ENCODE measurements around the gene FOXJ3.

FOXJ3 gene

DNA sequence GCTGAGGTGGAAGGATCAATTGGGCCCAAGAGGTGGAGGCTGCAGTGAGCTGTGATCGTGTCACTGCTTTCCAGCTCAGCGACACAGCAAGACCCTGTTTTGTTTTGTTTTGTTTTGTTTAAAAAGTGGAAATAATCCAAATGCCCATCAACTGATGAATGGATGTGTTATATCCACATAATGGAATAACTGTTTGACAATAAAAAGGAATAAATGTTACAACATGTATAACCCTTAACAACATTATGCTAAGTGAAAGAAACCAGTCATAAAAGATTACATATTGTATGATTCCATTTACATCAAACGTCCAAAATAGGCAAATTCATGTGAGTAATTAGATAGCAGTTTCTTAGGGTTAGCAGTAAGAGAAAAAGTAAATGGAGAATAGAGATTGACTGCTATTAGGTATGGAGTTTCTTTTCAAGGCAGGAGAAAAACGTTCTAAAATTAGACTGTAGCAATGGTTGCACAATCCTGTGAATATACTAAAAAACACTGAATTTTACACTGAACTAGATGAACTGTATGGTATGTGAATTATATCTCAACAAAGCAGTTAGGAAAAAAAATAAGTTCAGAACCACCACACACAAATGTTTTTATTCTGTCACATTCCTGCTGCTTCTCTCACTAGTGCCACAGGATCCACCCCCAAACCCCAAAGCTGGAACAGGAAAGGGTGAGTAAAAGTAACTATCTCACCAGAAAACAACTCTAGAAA, 15.7 kb downstream of the FOXJ3 start:
- DNase-seq (ENCODE audit: low read depth), result no peak
- no peak overlapping the region for H3K4me3 ChIP-seq (ENCODE audit: low read length)
- TF ChIP-seq, protein P1, sequence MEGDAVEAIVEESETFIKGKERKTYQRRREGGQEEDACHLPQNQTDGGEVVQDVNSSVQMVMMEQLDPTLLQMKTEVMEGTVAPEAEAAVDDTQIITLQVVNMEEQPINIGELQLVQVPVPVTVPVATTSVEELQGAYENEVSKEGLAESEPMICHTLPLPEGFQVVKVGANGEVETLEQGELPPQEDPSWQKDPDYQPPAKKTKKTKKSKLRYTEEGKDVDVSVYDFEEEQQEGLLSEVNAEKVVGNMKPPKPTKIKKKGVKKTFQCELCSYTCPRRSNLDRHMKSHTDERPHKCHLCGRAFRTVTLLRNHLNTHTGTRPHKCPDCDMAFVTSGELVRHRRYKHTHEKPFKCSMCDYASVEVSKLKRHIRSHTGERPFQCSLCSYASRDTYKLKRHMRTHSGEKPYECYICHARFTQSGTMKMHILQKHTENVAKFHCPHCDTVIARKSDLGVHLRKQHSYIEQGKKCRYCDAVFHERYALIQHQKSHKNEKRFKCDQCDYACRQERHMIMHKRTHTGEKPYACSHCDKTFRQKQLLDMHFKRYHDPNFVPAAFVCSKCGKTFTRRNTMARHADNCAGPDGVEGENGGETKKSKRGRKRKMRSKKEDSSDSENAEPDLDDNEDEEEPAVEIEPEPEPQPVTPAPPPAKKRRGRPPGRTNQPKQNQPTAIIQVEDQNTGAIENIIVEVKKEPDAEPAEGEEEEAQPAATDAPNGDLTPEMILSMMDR (IDR thresholded peaks at IDR 0.05; ENCODE audit: insufficient read depth, low read depth, low read length, missing control alignments), result no peak

DNA sequence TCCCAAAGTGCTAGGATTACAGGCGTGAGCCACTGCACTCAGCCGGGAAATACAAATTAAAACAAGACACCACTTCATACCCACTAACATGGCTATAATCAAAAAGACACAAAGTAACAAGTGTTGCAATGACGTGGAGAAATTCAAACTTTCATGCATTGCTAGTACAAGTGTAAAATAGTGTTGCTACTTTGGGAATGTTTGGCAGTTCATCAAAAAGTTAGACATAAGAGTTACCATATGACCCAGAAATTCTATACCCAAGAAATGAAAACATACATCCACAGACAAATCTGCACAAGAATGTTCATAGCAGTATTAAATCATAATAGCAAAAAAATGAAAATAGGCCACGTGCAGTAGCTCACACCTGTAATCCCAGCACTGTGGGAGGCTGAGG, 16.4 kb downstream of the FOXJ3 start:
- no peak overlapping the region for H3K4me3 ChIP-seq (ENCODE audit: low read length)
- TF ChIP-seq, protein P1 (IDR thresholded peaks at IDR 0.05; ENCODE audit: insufficient read depth, low read depth, low read length, missing control alignments), result no peak
- DNase-seq (ENCODE audit: low read depth), result no peak

DNA sequence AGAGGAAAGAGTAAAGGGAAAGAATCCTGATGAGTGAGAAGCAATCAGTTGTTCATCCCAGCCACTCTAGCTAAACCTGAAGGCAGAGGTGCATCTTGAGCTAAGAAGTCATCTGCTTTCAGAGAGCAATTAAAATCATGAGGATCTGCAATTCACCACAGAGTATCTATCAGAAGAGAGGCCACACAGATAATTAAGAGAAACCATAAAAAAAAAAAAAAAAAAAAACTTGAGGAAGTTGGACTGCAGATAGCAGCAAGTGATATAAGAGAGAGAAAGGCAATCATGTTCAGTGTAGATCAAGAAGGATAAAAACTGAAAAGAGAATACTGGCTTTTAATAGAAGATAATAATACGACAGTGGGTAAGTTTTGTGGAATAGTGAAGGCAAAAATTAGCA, 17.7 kb downstream of the FOXJ3 start:
- TF ChIP-seq, protein P1 (IDR thresholded peaks at IDR 0.05; ENCODE audit: insufficient read depth, low read depth, low read length, missing control alignments), result no peak
- DNase-seq (ENCODE audit: low read depth), result no peak
- no peak overlapping the region for H3K4me3 ChIP-seq (ENCODE audit: low read length)

DNA sequence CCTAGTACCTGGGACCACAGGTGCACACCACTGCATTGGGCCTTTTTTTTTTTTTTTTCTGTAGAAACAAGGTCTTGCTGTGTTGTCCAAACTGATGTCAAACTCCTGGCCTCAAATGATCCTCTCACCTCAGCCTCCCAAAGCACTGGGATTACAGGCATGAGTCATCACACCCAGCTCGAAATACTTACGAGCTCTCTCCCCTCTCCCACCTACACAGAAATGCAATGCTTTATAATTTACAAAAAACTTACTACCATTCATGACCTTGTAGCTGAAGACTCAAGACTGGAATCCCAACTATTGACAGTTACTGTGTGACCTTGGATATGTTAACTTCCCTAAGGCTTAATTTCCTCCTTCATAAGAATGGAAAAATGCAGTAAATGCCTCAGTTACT, 18.7 kb downstream of the FOXJ3 start:
- TF ChIP-seq, protein P1 (IDR thresholded peaks at IDR 0.05; ENCODE audit: insufficient read depth, low read depth, low read length, missing control alignments), result no peak
- DNase-seq (ENCODE audit: low read depth), result no peak
- H3K4me3 ChIP-seq (ENCODE audit: low read length), result no peak overlapping the region

DNA sequence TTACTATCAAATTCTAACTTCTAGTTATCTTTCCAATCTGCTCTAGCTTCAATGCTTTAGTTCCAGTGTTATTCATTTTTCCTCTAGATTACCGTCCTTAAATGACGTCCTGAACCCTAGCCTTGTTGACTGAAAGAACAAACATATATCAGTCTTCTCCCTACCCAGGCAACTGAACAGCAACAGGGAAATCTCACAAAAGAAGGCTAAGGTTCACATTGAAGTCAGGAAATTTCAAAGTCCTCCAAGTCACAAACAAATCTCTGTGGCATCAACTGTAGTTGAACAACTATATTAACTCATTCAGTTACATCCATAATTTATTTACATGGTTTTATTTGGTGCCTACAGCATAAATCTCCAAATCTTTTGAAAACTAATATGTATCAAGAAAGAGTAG, 19.5 kb downstream of the FOXJ3 start:
- no peak overlapping the region for H3K4me3 ChIP-seq (ENCODE audit: low read length)
- DNase-seq (ENCODE audit: low read depth), result no peak
- TF ChIP-seq, protein P1 (IDR thresholded peaks at IDR 0.05; ENCODE audit: insufficient read depth, low read depth, low read length, missing control alignments), result no peak

DNA sequence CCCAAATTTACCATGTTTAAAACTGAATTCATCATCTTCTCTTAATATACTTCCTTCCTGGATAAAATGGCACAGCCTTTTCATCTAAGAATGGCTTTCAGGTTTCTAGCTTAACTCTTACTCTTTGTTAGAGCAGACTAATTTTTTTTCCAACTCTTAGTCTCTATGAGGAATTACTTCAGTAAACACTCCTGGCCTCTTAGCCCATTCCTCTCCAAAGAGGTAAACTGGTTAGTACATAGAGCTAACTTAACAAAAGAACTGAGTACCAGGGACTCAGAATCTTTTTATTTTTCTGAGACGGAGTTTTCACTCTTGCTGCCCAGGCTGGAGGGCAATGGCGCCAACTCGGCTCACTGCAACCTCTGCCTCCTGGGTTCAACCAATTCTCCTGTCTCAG, 21.1 kb downstream of the FOXJ3 start:
- TF ChIP-seq, protein P1 (IDR thresholded peaks at IDR 0.05; ENCODE audit: insufficient read depth, low read depth, low read length, missing control alignments), result no peak
- DNase-seq (ENCODE audit: low read depth), result no peak
- no peak overlapping the region for H3K4me3 ChIP-seq (ENCODE audit: low read length)

Data from epithelial cell of esophagus (primary cell).